Stimulated activated CD4-positive, alpha-beta T cell treated with anti-CD3 and anti-CD28 coated beads, Interleukin-12 subunit alpha, Interleukin-12 subunit beta, amount 100 ng/mL, for 24 hours (primary cell): ENCODE results near the gene SLC3A2.
A peak's percentile ranks its signal among the peaks of the same experiment; 100 is the strongest.
"Not testable (repeated sequence)": the region's sequence is repeated elsewhere in the genome, so short reads cannot be mapped to it uniquely, and the experiment has no call there.

Source experiments
- DNase-seq, 2 experiments: peaks; one replicate each; pipeline ENCODE4 v3.0.0-alpha.2; 2020; ENCODE audit warnings: low read depth in 2 of 2

Gene SLC3A2

DNA sequence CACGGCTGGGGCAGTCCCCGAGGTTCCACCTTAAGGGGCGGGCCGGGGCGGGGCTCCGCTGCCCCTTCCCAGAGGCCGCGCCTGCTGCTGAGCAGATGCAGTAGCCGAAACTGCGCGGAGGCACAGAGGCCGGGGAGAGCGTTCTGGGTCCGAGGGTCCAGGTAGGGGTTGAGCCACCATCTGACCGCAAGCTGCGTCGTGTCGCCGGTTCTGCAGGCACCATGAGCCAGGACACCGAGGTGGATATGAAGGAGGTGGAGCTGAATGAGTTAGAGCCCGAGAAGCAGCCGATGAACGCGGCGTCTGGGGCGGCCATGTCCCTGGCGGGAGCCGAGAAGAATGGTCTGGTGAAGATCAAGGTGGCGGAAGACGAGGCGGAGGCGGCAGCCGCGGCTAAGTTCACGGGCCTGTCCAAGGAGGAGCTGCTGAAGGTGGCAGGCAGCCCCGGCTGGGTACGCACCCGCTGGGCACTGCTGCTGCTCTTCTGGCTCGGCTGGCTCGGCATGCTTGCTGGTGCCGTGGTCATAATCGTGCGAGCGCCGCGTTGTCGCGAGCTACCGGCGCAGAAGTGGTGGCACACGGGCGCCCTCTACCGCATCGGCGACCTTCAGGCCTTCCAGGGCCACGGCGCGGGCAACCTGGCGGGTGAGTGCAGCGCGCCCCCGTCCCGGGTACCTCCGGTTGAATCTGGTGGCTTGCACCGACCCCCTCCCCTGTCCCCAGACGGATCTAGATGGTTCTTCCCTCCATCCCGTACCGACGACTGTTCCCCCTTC is at the start of gene SLC3A2:
SLC3A2 (plus strand) TSS at position 94 of the 776 bp plus-strand sequence; CDS start at position 222, 128 bp downstream.
- DNase-seq, result peak; percentile 74 to 81

DNA sequence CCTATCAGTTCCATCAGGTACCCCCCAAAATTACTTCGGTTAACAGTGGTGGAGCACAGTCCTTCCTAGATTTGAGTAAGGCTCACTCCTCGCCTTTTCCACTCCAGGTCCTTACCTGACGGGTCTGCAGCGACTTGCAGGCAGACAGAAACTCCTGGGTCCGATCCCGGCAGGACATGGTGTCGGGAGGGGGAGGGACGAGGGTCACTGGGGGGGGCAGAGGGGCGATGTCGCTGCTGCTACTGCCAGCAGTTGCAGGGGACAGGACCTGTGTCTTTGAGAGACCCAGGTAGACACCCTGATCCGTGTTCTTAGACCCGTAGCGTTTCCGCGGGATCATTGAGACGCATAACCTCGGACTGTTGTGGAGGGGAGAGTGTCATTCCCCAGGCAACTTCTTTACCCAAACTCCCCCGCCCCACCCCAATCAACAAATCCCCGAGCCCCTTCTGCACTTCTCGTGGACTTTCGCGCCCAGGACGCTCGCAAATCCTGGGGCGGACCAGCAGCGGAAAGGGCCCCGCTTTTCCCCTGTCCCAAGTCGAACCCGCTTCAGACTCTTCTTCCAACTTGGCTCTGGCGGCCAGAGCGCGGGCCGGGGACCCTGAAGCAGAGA is 49.7 kb upstream of the SLC3A2 start:
- DNase-seq, result no peak

DNA sequence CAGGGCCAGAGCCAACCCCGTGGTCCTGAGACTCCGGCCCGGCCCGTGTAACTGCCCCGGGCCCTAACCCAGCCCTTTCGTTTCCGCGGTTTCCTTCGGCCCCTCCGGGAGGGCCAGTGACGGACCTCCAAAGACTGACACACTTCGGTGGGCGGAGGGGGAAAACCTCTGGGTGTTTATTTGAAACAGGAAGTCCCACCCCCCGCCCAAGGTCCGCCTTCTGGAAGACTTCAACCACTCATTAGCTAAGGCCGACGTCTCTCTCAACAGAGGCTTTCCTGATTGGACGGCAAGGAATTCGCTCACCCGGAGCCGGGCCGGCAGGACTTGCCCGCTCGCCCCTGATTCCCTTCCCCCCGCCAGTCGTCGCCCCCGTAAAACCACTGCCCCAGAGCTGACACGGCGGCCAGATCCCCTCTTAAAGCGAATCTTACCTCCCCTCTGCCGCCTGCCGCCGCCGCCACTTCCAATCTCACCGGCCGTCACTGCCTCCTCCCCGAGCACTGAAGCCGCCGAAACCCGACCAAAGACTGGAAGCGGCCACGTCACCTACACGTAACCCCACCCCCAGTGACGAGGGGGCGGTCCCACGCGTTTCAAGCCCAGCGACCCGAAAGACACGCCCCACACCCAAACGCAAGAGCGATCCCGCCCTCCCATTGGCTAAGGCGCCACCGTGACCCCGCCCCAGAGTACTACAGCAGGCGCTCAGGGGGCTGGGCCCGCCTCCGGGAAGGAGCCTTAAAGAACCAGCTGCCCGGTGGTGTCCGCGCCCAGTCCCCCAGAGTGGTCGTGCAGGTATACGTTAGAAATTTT is 49.0 kb upstream of the SLC3A2 start, which contains the start of gene STX5:
STX5 (minus strand) TSS at position 532 of the 816 bp plus-strand sequence. CDS start 808 bp downstream, outside the sequence.
- DNase-seq, result peak; percentile 98 to 100

- no peak for DNase-seq
These were observed 48.1 kb upstream of the SLC3A2 start, which contains the start of gene TEX54 for GRCh38 chr11:62832336-62833234. Gene TEX54 (minus strand): TSS chr11:62832841.

DNA sequence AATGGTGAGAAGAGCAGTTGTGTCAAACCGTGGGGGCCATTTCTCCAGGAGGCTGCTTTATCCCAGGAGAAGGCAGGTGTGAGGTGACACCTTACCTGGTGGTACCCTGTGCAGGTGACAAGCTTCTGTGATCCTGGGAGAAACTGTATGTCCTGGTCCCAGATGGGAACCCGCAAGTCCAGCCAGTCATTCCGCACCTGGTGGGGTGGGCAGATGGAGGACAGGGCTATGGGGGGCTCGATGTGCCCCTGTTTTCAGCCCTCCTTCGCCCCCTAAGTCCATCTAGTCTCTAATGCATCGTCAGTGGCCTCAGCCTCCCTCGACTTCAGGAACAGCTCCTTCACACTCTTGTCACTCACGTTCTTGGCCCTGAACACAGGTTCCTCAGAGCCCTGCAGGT is 45.4 kb upstream of the SLC3A2 start:
- no peak for DNase-seq

DNA sequence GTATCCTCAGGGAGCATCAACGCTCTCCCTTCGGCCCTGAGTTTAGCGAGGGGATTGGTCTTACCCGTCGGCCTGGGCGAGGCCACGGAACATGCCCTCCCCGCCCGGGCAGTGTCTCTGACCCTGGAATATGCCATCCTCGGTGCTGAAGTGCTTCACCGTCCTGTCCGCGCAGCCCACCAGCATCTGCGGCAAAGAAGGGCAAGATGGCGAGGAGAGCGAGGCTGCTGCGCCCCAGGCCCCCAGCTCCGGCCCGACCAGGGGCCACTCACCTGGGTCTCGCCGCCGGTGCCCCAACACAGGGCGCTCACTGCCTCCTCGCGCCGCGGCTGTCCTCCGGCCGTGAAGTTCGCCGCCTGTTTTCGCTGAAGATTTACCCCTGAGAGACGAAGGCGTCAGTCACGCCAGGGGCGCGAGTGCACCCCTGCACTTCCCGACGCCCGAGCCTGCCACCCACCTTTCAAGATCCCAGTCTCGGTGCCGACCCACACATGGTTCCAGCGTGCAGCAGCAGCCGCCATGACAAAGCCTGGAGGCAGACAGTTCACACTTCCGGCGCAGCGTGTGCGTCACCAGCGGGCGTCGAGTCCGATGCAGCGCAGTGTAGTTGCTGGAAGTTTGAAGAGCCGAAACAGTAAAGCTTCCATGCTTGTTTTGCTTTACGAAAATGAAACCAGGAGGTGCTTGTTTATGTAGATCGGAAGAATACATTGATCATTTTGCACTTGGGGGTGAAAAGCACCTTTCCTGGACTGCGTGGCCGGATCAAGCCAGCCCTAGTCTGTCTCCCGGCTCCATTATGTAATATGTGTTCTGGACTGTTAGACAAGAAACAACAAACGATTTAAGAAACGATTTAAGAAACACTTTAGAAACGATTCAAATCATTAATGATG is 41.4 kb upstream of the SLC3A2 start, which contains the start of gene WDR74:
WDR74 (minus strand) TSS at position 541 of the 896 bp plus-strand sequence; CDS start at position 521, 20 bp downstream.
- peak; percentile 81 to 86 for DNase-seq

GRCh38 chr11:62840721-62841360 is 39.9 kb upstream of the SLC3A2 start:
- DNase-seq, result peak; percentile 74 to 81

- DNase-seq, result peak; percentile 70 to 74
These were observed 39.1 kb upstream of the SLC3A2 start for GRCh38 chr11:62841361-62842170.

- no peak for DNase-seq
These were observed 38.4 kb upstream of the SLC3A2 start for GRCh38 chr11:62842171-62842741.

GRCh38 chr11:62842891-62843290 is 37.8 kb upstream of the SLC3A2 start:
- not testable (repeated sequence) for DNase-seq

- no peak for DNase-seq
These were observed 37.2 kb upstream of the SLC3A2 start for GRCh38 chr11:62843466-62843865.

- DNase-seq, result no peak
These were observed 36.5 kb upstream of the SLC3A2 start for GRCh38 chr11:62844154-62844553.

GRCh38 chr11:62846177-62846576 is 34.5 kb upstream of the SLC3A2 start:
- no peak for DNase-seq

GRCh38 chr11:62847767-62848314 is 32.9 kb upstream of the SLC3A2 start:
- no peak for DNase-seq

GRCh38 chr11:62850911-62851806 is 29.5 kb upstream of the SLC3A2 start:
- no peak for DNase-seq

GRCh38 chr11:62851807-62852522 is 28.7 kb upstream of the SLC3A2 start:
- DNase-seq, result no peak
